GM18526 (cell line): Measurements from ENCODE around the gene EEF2.

Experiments used
- POLR2A ChIP-seq: IDR thresholded peaks from 3 replicates; pipeline ENCODE4 v1.6.1; 2011; ENCODE audit not compliant: insufficient read length; ENCODE audit errors: extremely low read depth

EEF2 gene

GRCh38 chr19:3984908-3985642 is at the start of gene EEF2:
Gene EEF2 (minus strand): TSS chr19:3985463. CDS start chr19:3985380, 83 bp downstream.
- peak; percentile 99 for TF ChIP-seq POLR2A

- no peak for TF ChIP-seq POLR2A
Measured at GRCh38 chr19:4034048-4035017, 49.1 kb upstream of the EEF2 start.

- TF ChIP-seq POLR2A, result no peak
Measured at GRCh38 chr19:4033028-4033956, 48.0 kb upstream of the EEF2 start.

- no peak for TF ChIP-seq POLR2A
Measured at GRCh38 chr19:4032436-4032835, 47.2 kb upstream of the EEF2 start.

DNA sequence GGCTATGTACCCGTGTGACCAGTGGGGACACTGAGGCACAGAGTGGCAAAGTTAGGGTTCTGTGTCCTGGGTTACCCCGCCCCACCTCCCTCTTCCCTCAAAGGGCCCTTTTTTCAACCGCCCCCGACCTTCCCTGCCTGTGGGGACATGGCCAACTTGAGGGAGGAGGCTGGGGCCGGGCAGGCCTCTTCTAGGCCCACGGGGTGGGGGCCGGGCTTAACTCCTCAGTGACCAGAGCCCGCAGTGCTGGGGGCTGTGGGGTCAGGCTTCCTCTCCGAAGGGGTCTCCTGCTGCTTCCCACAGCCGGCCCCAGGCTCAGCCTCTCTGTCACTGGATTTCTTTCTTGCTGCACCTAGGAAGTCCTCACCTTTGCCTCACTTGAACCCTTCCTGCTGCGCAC is 46.2 kb upstream of the EEF2 start:
- TF ChIP-seq POLR2A, result no peak

DNA sequence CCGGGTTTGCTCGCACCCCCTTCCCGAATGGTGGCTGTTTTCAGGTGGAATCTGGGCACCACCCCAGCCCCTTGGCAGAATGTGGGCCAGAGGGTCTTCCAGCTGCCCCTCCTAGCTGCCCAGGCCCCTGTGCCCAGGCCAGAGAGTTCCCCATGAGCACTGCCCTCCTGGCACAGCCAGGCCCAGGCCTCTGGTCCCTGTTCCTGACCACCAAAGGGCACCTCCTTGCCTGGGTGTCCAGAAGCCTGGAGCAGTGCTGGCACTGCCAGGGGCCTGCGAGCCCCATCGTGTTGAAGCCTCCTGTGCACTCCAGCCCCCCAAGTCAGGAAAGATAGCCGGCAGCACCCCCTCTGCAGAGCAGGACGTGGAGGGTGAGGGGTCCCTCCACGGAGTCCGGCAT is 45.7 kb upstream of the EEF2 start:
- TF ChIP-seq POLR2A, result no peak

- no peak for TF ChIP-seq POLR2A
Measured at GRCh38 chr19:4030552-4030951, 45.3 kb upstream of the EEF2 start.

- TF ChIP-seq POLR2A, result no peak
Measured at GRCh38 chr19:4029247-4029614, 44.0 kb upstream of the EEF2 start.

DNA sequence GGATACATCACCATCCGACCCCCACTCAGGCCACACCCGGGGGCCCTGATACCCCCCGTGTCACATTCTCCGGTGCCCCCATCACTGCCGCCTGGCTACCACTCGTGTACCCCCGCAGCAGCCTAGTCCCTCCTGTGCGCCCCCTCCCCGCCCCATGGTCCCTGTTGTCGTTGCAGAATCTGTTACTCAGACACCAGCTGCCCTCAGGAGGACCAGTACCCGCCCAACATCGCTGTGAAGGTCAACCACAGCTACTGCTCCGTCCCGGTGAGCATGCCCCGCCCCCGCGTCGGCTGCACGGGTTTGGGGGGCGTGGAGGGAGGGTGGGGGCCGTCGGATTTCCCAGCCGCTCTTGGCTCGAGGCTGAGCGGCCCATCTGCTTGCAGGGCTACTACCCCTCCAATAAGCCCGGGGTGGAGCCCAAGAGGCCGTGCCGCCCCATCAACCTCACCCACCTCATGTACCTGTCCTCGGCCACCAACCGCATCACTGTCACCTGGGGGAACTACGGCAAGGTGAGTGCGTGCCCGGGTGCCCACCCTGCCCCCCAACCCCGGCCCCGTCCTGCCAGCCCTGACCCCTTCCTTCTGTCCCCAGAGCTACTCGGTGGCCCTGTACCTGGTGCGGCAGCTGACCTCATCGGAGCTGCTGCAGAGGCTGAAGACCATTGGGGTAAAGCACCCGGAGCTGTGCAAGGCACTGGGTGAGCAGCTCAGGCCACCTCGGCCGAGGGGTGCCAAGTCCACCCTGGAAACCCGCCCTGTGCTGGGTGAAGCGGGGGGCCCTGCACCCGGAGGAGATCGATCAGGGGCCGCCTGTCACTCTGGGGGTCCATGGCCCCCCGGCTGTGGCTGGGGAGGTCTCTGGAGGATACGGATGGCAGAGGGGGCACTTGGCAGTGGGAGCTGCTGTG is 43.3 kb upstream of the EEF2 start:
- no peak for TF ChIP-seq POLR2A

GRCh38 chr19:4027146-4027545 is 41.9 kb upstream of the EEF2 start:
- no peak for TF ChIP-seq POLR2A

GRCh38 chr19:4025317-4025716 is 40.1 kb upstream of the EEF2 start:
- no peak for TF ChIP-seq POLR2A

DNA sequence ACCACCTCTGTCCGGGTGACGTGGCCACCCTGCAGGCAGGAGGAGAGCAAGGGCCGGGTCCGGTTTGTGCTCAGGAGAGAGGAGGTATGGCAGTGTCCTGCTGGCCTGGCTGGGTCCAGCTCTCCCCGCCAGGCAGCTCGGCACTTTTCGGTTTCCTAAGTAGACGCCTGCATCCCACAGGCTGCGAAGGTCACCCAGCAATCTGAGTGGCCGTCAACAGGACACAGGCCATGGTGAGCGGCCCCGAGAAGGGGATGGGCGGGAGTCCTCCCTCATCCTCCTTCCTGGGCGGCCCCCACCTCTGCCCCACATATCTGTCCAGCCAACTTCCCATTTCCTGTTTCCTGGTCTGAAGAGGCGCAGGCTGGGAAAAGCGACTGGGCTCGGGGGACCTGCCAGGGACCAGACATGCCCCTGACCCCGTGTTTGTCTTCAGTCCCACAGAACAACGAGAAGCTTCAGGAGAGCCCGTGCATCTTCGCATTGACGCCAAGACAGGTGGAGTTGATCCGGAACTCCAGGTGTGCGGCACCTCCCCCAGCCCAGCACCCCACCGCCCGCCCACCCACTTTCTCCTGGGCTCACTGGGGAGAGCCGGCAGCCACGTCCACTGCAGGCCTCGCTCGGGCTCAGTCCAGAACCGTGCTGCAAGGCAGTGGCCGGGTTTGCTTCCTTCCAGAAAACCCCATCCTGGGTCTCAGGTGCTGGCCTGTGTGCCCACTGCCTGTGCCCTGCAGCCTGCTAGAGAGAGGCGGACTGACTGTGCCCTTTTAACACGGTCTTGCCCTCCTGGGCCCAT is 38.5 kb upstream of the EEF2 start:
- TF ChIP-seq POLR2A, result no peak

DNA sequence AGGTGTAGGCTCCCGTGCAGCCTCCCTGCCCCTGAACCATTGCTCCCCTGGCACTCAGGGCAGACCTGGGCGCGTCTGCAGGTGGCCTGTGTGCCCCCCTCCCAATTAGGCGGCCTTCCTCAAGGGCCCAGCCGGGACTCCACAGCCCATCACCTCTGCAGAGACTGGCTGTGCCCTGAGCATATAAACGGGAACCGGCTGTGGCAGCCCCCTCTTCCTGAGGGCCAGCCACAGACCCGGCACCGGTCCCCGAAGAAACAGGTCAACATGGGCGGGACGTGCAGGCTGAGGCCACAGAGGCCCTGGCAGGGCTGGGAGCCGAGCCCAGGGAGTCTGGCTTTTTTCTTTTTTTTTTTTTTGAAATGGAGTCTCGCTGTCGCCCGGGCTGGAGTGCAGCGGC is 34.3 kb upstream of the EEF2 start:
- no peak for TF ChIP-seq POLR2A
